NCI-H1436 (cell line): Measurements from ENCODE around the gene NKAIN4.

Source experiments
- DNase-seq: peaks from one replicate; lab custom pipeline; 2025; lab: John Stamatoyannopoulos, UW

The NKAIN4 gene

GRCh38 chr20:63254232-63254605 is at the start of gene NKAIN4:
TSS of gene NKAIN4 (minus strand) at chr20:63254463. CDS start at chr20:63254450, 13 bp downstream.
- no peak for DNase-seq

- DNase-seq: no peak
These were observed 48.9 kb upstream of the NKAIN4 start for GRCh38 chr20:63303095-63303666.

DNA sequence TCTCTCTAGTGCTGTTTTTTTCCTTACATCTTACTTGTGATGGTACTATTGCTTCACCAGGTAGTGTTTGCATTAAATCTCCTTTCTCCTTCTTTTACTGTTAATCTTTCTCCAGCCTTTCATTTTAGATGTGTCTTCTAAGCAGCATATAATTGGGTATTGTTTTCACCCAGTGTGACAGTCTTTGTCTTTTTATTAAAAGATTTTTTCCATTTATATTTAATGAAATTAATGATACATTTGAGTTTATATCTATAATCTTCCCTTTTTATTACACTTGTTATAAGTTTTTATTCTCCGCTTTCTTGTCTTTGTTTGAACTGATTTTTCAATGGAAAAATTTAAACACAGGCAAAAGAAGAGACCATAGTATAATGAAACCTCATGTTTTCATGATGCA is 47.4 kb upstream of the NKAIN4 start:
- DNase-seq: no peak

GRCh38 chr20:63298731-63299312 is 44.6 kb upstream of the NKAIN4 start:
- DNase-seq: no peak

- no peak for DNase-seq
These were observed 43.7 kb upstream of the NKAIN4 start for GRCh38 chr20:63297796-63298572.

GRCh38 chr20:63297371-63297781 is 43.1 kb upstream of the NKAIN4 start:
- DNase-seq: no peak

GRCh38 chr20:63296531-63297299 is 42.5 kb upstream of the NKAIN4 start:
- DNase-seq: no peak

DNA sequence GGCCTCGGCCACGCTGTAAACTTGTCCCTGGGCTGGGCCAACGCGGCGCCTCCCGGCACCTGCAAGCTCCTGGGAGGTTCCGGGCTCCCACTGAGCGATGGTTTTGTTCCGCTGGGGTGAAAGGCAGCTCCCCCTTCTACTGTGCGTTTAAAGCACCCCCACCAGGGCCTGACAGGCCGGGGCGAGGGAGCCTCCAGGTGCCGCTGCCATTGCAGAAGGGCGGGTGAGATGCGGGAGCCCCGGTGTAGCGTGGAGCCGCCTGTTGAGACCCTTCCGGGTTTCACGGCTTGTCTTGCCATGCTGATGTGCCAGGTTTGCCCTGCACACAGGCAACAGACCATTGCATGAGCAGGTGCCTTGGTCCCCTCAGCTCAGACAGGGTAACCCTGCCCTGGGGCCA is 41.6 kb upstream of the NKAIN4 start:
- DNase-seq: no peak

GRCh38 chr20:63295422-63295821 is 41.2 kb upstream of the NKAIN4 start:
- no peak for DNase-seq

GRCh38 chr20:63295018-63295417 is 40.8 kb upstream of the NKAIN4 start:
- no peak for DNase-seq

- DNase-seq: no peak
These were observed 40.3 kb upstream of the NKAIN4 start for GRCh38 chr20:63294536-63294900.

GRCh38 chr20:63293871-63294535 is 39.7 kb upstream of the NKAIN4 start:
- DNase-seq: no peak

- DNase-seq: no peak
These were observed 39.2 kb upstream of the NKAIN4 start for GRCh38 chr20:63293456-63293855.

DNA sequence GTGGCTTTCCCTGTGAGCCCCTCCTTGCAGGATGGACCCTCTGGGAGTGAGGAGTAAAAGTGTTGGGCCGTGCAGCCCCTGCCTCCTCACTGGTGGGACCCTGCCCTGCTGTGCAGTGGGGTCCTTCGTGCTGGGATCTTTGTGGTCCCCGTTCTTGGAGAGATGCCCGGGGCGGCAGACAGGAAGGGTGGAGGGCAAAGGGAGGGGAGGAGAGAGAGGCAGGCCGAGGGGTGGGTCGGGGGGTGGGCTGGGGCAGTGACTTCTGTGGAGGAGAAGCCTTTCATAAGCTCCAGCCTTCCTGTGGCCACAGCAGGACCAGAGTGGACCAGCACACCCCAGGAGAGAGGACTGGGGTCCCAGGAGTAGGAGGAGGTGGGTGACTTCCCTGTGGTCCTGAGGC is 38.6 kb upstream of the NKAIN4 start, which contains the start of gene COL20A1:
Gene COL20A1, plus strand, starts transcription at position 283 of the 400 bp plus-strand sequence. CDS start 1,922 bp downstream, outside the sequence.
- DNase-seq: no peak

GRCh38 chr20:63292292-63292701 is 38.0 kb upstream of the NKAIN4 start:
- DNase-seq: no peak

GRCh38 chr20:63291811-63292210 is 37.5 kb upstream of the NKAIN4 start:
- no peak for DNase-seq

- peak; percentile 58 for DNase-seq
These were observed 36.6 kb upstream of the NKAIN4 start for GRCh38 chr20:63290677-63291472.

- no peak for DNase-seq
These were observed 35.9 kb upstream of the NKAIN4 start for GRCh38 chr20:63290136-63290676.

DNA sequence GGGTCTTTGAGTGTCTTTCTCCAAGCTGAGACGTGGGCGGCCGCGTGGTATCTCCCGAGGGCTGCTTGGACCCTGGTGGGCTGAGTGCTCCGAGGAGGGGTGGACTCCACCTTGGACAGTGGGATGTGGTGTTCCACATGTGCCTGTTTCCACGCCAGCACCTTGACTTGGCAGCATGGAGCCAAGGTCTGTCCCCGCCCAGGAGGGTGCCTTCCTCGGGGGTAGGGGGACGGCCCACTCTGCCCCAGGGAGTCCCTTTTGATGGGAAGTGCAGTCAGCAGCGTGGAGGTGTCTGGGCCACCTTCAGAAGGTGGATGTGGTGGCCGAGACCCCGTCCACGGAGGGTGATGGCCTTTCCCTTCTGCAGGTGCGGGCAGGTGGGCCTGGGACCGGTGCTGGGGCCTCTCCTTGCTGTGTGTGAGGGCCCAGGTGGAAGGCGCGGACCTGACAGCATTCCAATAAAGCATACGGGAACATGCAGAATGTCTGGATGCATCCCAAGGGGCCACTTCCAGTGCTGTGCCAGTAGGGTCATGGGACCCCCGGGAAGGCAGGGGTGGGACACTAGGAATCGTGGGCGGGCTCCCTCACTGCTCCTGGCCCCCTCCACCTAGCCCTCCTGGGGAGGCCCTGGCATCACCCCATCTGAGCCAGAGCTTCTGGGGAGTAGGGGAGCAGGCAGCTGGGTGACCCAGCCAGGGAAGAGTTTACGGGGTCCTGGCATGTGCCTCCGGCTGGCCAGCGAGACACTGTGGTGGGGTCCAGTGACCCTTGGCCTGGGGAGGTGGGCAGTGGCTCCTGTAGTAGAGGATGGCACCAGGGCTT is 35.3 kb upstream of the NKAIN4 start:
- DNase-seq: no peak
